GM10248 (cell line): ENCODE results near the gene TRAPPC6A.

Source experiments
- CTCF ChIA-PET: fragments of 300-600 bp; sonication (Branson Sonifier 250); formaldehyde crosslinking; extraction: SDS; loops from one replicate; lab custom pipeline; 2021; ENCODE audit warnings: antibody characterized with exemption; lab: Yijun Ruan, JAX
- POLR2A ChIA-PET: fragments of 350-650 bp; sonication (Branson Sonifier 250); formaldehyde crosslinking; extraction: SDS; loops from one replicate; lab custom pipeline; 2020; ENCODE audit warnings: antibody characterized with exemption; lab: Yijun Ruan, JAX
- DNase-seq: peaks from one replicate; pipeline ENCODE4 v3.0.0; 2012; ENCODE audit errors: extremely low spot score
- CTCF ChIP-seq: IDR thresholded peaks from 2 replicates; pipeline ENCODE4 v1.5.1; 2012; ENCODE audit warnings: mild to moderate bottlenecking, low read depth; ENCODE audit errors: extremely low read depth, missing control alignments, control extremely low read depth

TRAPPC6A gene

GRCh38 chr19:45179892-45180370 is 1.9 kb upstream of the TRAPPC6A start:
- DNase-seq = no peak
- ChIA-PET POLR2A (no interaction called here), CTCF (interaction anchor here (1.4 to 2.7 kb wide), 4 partner anchors 7 to 56 kb away, joined by 3 to 14 read pairs (median 4); no protein-coding TSS in a partner anchor)
- no peak for TF ChIP-seq CTCF

- CTCF ChIA-PET = interaction anchor here (0.8 to 2.7 kb wide), 12 partner anchors 8 to 119 kb away, joined by 3 to 15 read pairs (median 4); no protein-coding TSS in a partner anchor
- POLR2A ChIA-PET = interaction anchor here (0.9 to 1.0 kb wide), 2 partner anchors 15 to 289 kb away, joined by 4 read pairs; partner anchors contain the start of gene FOSB
- TF ChIP-seq CTCF = no peak
- peak; percentile 38 for DNase-seq
Measured at GRCh38 chr19:45179072-45179891, 1.2 kb upstream of the TRAPPC6A start.

- CTCF ChIA-PET = interaction anchor here (0.8 to 2.7 kb wide), 15 partner anchors 9 to 118 kb away, joined by 3 to 15 read pairs (median 4); no protein-coding TSS in a partner anchor
- peak; percentile 97 for DNase-seq
- TF ChIP-seq CTCF = peak; percentile 40
- POLR2A ChIA-PET = interaction anchor here (0.6 to 1.0 kb wide), 4 partner anchors 14 to 290 kb away, joined by 3 to 4 read pairs (median 4); partner anchors contain the start of gene FOSB
Measured at GRCh38 chr19:45178262-45179071, 430 bp upstream of the TRAPPC6A start, which contains the start of gene BLOC1S3. Gene BLOC1S3 (plus strand): TSS chr19:45178784. CDS start chr19:45179297, 513 bp downstream.

GRCh38 chr19:45175515-45176345 is 2.3 kb downstream of the TRAPPC6A start:
- POLR2A ChIA-PET = no interaction called here
- DNase-seq = no peak
- CTCF ChIA-PET = no interaction called here
- TF ChIP-seq CTCF = no peak

GRCh38 chr19:45173816-45174215 is 4.2 kb downstream of the TRAPPC6A start:
- TF ChIP-seq CTCF = no peak
- DNase-seq = no peak
- CTCF ChIA-PET = no interaction called here
- POLR2A ChIA-PET = no interaction called here
